SK-N-SH treated with all-trans-retinoic acid at 6 μM for 48 hours (cell line): Measurements from ENCODE around the gene RAP1A.

ENCODE experiments used
- ARNTL ChIP-seq: fragments of 450-650 bp; formaldehyde crosslinking; IDR thresholded peaks from 2 replicates; pipeline ENCODE4 v1.5.0; 2020; ENCODE audit warnings: low read depth, mild to moderate bottlenecking, moderate library complexity, borderline replicate concordance
- CSRNP3 ChIP-seq: fragments of 250-450 bp; sonication (Bioruptor Pico); IDR thresholded peaks from 2 replicates; pipeline ENCODE4 v1.5.1; 2021; ENCODE audit warnings: mild to moderate bottlenecking, moderate library complexity
- ISL1 ChIP-seq: fragments of 250-450 bp; sonication (Bioruptor Pico); IDR thresholded peaks from 2 replicates; pipeline ENCODE4 v2.1.2; 2022; ENCODE audit warnings: mild to moderate bottlenecking, moderate library complexity
- PATZ1 ChIP-seq: fragments of 250-450 bp; sonication (Bioruptor Pico); IDR thresholded peaks from 2 replicates; pipeline ENCODE4 v1.8.0; 2020; ENCODE audit warnings: mild to moderate bottlenecking, moderate library complexity, borderline replicate concordance
- RARB ChIP-seq: fragments of 250-450 bp; sonication (Bioruptor Pico); IDR thresholded peaks from 2 replicates; pipeline ENCODE4 v1.8.0; 2021; ENCODE audit warnings: mild to moderate bottlenecking, moderate library complexity
- TCF4 ChIP-seq: fragments of 250-450 bp; sonication (Bioruptor Pico); IDR thresholded peaks from 2 replicates; pipeline ENCODE4 v1.8.0; 2021; ENCODE audit warnings: mild to moderate bottlenecking, moderate library complexity, borderline replicate concordance
- TSHZ2 ChIP-seq: fragments of 250-450 bp; sonication (Bioruptor Pico); IDR thresholded peaks from 2 replicates; pipeline ENCODE4 v1.5.0; 2020; ENCODE audit warnings: mild to moderate bottlenecking, moderate library complexity
- ZFP30 ChIP-seq: fragments of 450-650 bp; formaldehyde crosslinking; IDR thresholded peaks from 2 replicates; pipeline ENCODE4 v1.5.0; 2022; ENCODE audit warnings: mild to moderate bottlenecking, moderate library complexity
- ZNF565 ChIP-seq: fragments of 450-650 bp; formaldehyde crosslinking; conservative IDR thresholded peaks from 2 replicates; pipeline ENCODE4 v1.5.0; 2020; ENCODE audit warnings: low read depth, mild to moderate bottlenecking, moderate library complexity
- ZNF70 ChIP-seq: fragments of 450-650 bp; formaldehyde crosslinking; IDR thresholded peaks from 2 replicates; pipeline ENCODE4 v1.5.0; 2020; ENCODE audit warnings: mild to moderate bottlenecking, moderate library complexity

GRCh38 chr1:111736548-111737215, 117.1 kb downstream of the RAP1A start:
- no peak for TF ChIP-seq PATZ1 (CRISPR knock-in tag)
- TF ChIP-seq RARB (CRISPR knock-in tag), result no peak
- no peak for TF ChIP-seq ARNTL (CRISPR knock-in tag)
- TF ChIP-seq CSRNP3 (CRISPR knock-in tag), result no peak
- TF ChIP-seq ZFP30 (CRISPR knock-in tag), result no peak
- TF ChIP-seq ZNF70 (CRISPR knock-in tag), result no peak
- TF ChIP-seq ISL1 (CRISPR knock-in tag), result no peak
- no peak for TF ChIP-seq TSHZ2 (CRISPR knock-in tag)
- no peak for TF ChIP-seq TCF4 (CRISPR knock-in tag)
- no peak for TF ChIP-seq ZNF565 (CRISPR knock-in tag)
